Glomerular endothelial cell (primary cell): ENCODE results near the gene ABCD1. TPM values are rescaled to one million over a fixed set of nuclear protein-coding genes. Genes with fewer than 3 reads are reported as not detected.

Source experiments
- DNase-seq: peaks from one replicate; pipeline ENCODE4 v3.0.0-alpha.2; 2011; ENCODE audit warnings: low read depth, low spot score; ENCODE audit errors: extremely low read depth
- total RNA-seq: library from RNA; depleted of rRNA; stranded (reverse); fragments of >200 nt; gene quantifications from 2 replicates; pipeline ENCODE4 v1.2.3, GENCODE V29; 2015

The ABCD1 gene
- total RNA-seq, 1 donor from 2014 or later: 20.9 TPM

GRCh38 chrX:153770601-153771414 is 46.2 kb downstream of the ABCD1 start:
- DNase-seq: no peak

- DNase-seq: no peak
Observed at GRCh38 chrX:153771415-153772315, 47.0 kb downstream of the ABCD1 start.

GRCh38 chrX:153772316-153773217 is 47.9 kb downstream of the ABCD1 start:
- no peak for DNase-seq

- no peak for DNase-seq
Observed at GRCh38 chrX:153773218-153773611, 48.6 kb downstream of the ABCD1 start.

- no peak for DNase-seq
Observed at GRCh38 chrX:153773741-153774575, 49.3 kb downstream of the ABCD1 start.

- DNase-seq: no peak
Observed at GRCh38 chrX:153774576-153775292, 50.1 kb downstream of the ABCD1 start.

- no peak for DNase-seq
Observed at GRCh38 chrX:153775293-153776119, 50.9 kb downstream of the ABCD1 start.

GRCh38 chrX:153776120-153776599 is 51.5 kb downstream of the ABCD1 start:
- no peak for DNase-seq

GRCh38 chrX:153776611-153777045 is 52.0 kb downstream of the ABCD1 start:
- DNase-seq: no peak

- no peak for DNase-seq
Observed at GRCh38 chrX:153777261-153778090, 52.8 kb downstream of the ABCD1 start.

- no peak for DNase-seq
Observed at GRCh38 chrX:153778181-153778580, 53.5 kb downstream of the ABCD1 start.

- DNase-seq: no peak
Observed at GRCh38 chrX:153778684-153779101, 54.0 kb downstream of the ABCD1 start.

GRCh38 chrX:153779891-153780677 is 55.4 kb downstream of the ABCD1 start:
- no peak for DNase-seq

GRCh38 chrX:153780678-153781427 is 56.2 kb downstream of the ABCD1 start, which contains the start of gene SRPK3:
Gene SRPK3 (plus strand): TSS chrX:153781041. CDS start chrX:153781087, 46 bp downstream.
- DNase-seq: no peak

GRCh38 chrX:153781428-153782047 is 56.9 kb downstream of the ABCD1 start:
- no peak for DNase-seq
